ENCODE data around the gene CCNF.

GRCh38 chr16:2500918-2501750 is 71.9 kb downstream of the CCNF start:
- TF ChIP-seq CTCF (IDR thresholded peaks at IDR 0.05; ENCODE audit: borderline replicate concordance, extremely low read depth, low read length, poor library complexity, severe bottlenecking) (peak; percentile 99), EZH2 (IDR thresholded peaks at IDR 0.05; ENCODE audit: borderline replicate concordance, low read depth, low read length, severe bottlenecking) (no peak)

Measured in DND-41 (cell line).